ENCODE results near the gene SOX13. TPM values are rescaled to one million over a fixed set of nuclear protein-coding genes. Genes with fewer than 3 reads are reported as not detected.

The SOX13 gene
- total RNA-seq, 1 donor from 2014 or later = 8.2 TPM

- DNase-seq (ENCODE audit: low read depth) = no peak
- Histone ChIP-seq H3K4me3 (ENCODE audit: low read depth, low read length) (no peak overlapping the region), H3K27me3 (ENCODE audit: control insufficient read depth, insufficient read depth, low read length) (no peaks in the 10 kb centered on the region), H3K36me3 (ENCODE audit: control insufficient read depth, insufficient read depth, low read length) (no peaks in the 10 kb centered on the region)
- TF ChIP-seq, protein P1, sequence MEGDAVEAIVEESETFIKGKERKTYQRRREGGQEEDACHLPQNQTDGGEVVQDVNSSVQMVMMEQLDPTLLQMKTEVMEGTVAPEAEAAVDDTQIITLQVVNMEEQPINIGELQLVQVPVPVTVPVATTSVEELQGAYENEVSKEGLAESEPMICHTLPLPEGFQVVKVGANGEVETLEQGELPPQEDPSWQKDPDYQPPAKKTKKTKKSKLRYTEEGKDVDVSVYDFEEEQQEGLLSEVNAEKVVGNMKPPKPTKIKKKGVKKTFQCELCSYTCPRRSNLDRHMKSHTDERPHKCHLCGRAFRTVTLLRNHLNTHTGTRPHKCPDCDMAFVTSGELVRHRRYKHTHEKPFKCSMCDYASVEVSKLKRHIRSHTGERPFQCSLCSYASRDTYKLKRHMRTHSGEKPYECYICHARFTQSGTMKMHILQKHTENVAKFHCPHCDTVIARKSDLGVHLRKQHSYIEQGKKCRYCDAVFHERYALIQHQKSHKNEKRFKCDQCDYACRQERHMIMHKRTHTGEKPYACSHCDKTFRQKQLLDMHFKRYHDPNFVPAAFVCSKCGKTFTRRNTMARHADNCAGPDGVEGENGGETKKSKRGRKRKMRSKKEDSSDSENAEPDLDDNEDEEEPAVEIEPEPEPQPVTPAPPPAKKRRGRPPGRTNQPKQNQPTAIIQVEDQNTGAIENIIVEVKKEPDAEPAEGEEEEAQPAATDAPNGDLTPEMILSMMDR (IDR thresholded peaks at IDR 0.05; ENCODE audit: insufficient read depth, low read length, poor library complexity, severe bottlenecking) = no peak
Observed at GRCh38 chr1:204103431-204103741, 30.5 kb downstream of the SOX13 start.

DNA sequence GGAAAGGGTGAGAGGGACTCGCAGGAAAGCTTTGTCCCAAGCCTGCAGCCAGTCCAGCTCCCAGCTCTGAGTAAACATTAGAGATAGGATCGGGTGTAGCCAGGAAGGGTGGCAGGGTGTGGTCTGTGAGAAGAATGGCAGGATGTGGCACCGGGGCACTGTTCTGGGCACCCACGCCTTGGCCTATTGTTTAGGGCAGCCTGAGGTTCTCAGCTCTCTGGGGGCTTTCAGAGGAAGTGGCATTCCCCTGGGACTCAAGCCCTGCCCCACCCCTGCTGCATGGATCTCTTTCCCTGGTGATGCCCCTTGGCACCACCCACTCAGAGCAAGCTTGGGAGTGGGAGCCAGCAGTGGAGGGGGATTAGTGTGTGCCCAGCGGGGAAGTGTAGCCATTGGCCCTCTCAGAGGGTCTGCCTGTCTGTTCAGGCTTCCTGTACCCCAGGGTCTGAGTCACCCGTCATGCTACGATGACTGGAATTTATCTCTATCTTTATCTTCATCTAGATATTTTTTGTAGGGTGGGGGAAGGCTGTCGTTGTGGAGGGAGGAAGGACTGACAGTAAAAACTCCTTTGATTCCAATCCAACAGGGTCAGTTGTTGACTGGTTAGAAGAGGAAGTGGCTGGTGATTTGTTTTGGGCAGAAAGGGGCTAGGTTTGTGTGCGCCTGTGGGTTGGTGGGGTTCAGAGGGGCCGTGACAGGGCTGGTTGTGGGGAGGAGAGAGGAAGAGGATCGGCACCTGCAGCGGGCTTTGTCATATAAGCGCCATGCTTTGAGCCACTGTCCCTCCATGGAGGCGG, 31.6 kb downstream of the SOX13 start:
- Histone ChIP-seq H3K27me3 (ENCODE audit: control insufficient read depth, insufficient read depth, low read length) (no peaks in the 10 kb centered on the region), H3K4me3 (ENCODE audit: low read depth, low read length) (no peak overlapping the region), H3K36me3 (ENCODE audit: control insufficient read depth, insufficient read depth, low read length) (no peaks in the 10 kb centered on the region)
- TF ChIP-seq, protein P1 (IDR thresholded peaks at IDR 0.05; ENCODE audit: insufficient read depth, low read length, poor library complexity, severe bottlenecking) = no peak
- no peak for DNase-seq (ENCODE audit: low read depth)

- no peaks in the 10 kb centered on the region for H3K36me3 ChIP-seq (ENCODE audit: control insufficient read depth, insufficient read depth, low read length)
Observed at GRCh38 chr1:204105131-204105515, 32.2 kb downstream of the SOX13 start.

DNA sequence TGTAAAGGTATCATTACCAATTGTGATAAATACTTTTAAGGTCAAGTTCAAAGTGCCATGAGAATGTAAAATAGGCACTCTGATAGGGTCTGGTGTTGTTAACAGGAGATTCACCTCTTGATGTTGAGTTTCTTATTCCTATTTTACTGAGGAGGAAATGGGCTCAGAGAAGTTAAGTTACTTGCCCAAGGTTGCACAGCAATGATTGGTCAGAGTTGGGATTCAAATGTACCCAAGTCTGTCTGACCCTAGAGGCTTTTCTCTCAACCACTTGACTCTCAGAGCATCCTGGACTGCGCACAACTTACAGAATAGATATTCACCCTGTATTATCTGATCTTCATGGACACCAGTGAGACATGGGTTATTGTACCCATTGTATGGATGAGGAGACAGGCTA, 33.9 kb downstream of the SOX13 start:
- H3K4me3 ChIP-seq (ENCODE audit: low read depth, low read length) = no peak overlapping the region
- DNase-seq (ENCODE audit: low read depth) = no peak
- TF ChIP-seq, protein P1 (IDR thresholded peaks at IDR 0.05; ENCODE audit: insufficient read depth, low read length, poor library complexity, severe bottlenecking) = no peak
- no peaks in the 10 kb centered on the region for H3K36me3 ChIP-seq (ENCODE audit: control insufficient read depth, insufficient read depth, low read length)
- H3K27me3 ChIP-seq (ENCODE audit: control insufficient read depth, insufficient read depth, low read length) = no peaks in the 10 kb centered on the region

More at GRCh38 chr1:204105131-204105515, 32.2 kb downstream of the SOX13 start:
- no peaks in the 10 kb centered on the region for H3K27me3 ChIP-seq (ENCODE audit: control insufficient read depth, insufficient read depth, low read length)
- no peak overlapping the region for H3K4me3 ChIP-seq (ENCODE audit: low read depth, low read length)
- TF ChIP-seq, protein P1 (IDR thresholded peaks at IDR 0.05; ENCODE audit: insufficient read depth, low read length, poor library complexity, severe bottlenecking) = no peak
- no peak for DNase-seq (ENCODE audit: low read depth)

GRCh38 chr1:204107892-204108291, 35.0 kb downstream of the SOX13 start:
- Histone ChIP-seq H3K4me3 (ENCODE audit: low read depth, low read length) (no peak overlapping the region), H3K27me3 (ENCODE audit: control insufficient read depth, insufficient read depth, low read length) (no peaks in the 10 kb centered on the region), H3K36me3 (ENCODE audit: control insufficient read depth, insufficient read depth, low read length) (no peaks in the 10 kb centered on the region)
- TF ChIP-seq, protein P1 (IDR thresholded peaks at IDR 0.05; ENCODE audit: insufficient read depth, low read length, poor library complexity, severe bottlenecking) = no peak
- no peak for DNase-seq (ENCODE audit: low read depth)

Measured in kidney epithelial cell (primary cell).